CD4-positive, alpha-beta T cell treated with Interleukin-12 subunit alpha and Interleukin-12 subunit beta, for 1 hour (primary cell): Measurements from ENCODE around the gene MXRA8.

Experiments
- DNase-seq: peaks from one replicate; pipeline ENCODE4 v3.0.0-alpha.2; 2020

Gene MXRA8

DNA sequence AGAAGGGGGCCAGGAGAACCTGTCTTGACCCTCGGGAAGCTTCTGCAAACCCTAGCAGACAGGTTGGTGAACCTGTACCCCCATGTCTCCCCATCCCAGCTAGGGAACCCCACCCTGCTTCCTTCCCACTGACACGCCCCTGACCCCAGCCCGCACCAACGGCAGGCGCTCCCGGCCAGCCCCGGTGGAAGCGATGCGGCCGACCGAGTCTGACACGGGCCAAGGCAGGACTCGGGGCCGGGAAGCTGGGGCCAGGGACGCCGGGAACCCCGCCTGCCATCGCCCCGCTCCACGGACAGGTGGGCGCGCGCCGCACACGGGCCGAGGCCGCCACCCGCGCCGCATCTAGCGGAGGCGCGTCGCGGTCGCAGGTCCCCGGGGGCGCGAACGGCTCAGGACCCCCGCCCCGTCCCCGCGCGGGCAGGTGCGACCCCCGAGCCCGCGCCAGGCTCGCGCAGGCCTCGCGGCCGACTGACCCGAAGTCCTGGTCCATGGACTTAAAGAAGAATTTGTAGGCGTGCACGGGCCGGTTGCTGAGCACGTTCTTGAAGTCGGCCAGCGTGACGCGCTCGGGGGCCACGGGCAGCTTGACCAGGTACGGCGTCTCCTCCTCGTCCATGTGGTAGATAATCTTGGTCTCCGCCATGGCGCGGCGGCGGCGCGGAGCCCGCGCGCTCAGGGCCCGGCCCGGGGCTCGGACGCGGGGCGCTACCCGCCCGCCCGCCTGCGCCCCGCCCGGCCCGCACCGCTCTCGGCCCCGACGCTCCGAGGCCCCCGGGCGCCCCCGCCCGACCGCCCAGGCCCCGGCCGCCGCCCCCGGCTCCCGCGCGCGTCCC is 9.7 kb downstream of the MXRA8 start:
- DNase-seq = no peak

- no peak for DNase-seq
Observed at GRCh38 chr1:1347663-1348419, 10.5 kb downstream of the MXRA8 start.

- DNase-seq = no peak
Observed at GRCh38 chr1:1347026-1347595, 11.2 kb downstream of the MXRA8 start.

DNA sequence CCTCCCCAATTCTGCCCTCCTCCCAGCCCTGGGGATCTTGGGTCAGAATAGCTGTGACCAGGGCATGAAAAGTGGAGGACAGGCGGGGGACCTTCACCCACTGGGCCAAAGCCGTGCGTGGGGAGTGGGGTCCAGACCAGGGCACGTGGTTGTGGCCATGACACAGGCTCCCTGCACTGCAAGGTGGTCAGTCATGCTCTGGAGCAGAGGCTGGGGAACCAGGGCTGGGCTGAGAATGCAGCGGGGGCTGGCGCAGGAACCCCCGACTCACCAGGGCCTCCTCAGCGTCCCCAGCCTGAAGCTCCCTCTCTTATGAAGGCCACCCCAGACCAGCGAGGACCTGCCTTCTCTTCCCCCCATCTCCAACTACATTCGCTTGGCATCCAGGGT is 11.9 kb downstream of the MXRA8 start:
- DNase-seq = no peak

DNA sequence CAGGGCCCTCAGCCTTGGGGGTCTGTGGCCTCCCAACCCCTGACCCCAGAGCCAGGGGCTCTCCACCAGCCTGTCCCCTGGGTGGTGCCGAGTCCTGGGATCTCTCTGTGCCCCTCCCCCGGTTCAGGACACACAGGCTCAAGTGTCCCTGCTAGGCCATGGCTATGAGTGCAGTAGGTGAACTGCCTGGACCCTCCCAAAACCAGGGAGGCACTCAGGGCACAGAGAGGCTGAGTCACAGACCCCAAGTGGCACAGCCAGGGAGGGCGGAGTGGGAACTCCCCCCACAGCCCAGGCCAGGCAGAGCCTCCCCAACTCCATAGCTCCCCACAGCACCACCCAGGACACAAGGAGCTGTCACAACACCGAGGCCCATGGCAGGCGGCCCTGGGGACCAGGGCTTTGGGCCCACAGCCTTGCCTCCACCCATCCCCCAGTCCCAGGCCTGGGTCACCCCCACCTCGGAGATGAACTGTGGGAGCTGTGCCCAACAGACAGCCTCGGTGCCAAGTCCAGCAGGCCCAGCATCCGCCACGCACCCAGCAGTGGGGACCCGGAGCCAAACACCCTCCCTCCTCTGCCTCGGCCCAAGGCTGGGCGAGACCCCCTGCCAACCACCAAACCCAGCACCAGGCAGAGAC is 12.4 kb downstream of the MXRA8 start:
- no peak for DNase-seq

DNA sequence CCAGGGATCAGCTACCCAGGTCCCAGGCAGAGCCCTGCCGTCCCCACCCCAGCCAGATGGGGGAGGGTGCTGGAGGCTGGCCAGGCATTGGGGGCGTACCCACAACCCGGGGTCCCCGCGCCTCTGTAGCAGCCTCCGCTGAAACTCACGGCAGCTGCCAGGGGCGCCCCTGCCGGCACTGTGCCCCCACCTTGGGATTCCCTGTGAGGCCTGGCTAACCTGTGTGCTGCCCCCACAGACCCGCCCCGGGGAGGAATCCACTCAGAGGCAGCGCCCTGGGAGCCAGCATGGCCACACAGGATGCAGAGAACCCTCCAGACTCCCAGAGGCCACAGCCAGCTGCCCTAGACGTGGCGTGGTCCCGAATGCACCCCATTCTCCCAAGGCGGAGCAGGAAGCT is 13.0 kb downstream of the MXRA8 start:
- DNase-seq = no peak

- no peak for DNase-seq
Observed at GRCh38 chr1:1344655-1345361, 13.5 kb downstream of the MXRA8 start.

GRCh38 chr1:1343811-1344421 is 14.4 kb downstream of the MXRA8 start:
- DNase-seq = no peak

- no peak for DNase-seq
Observed at GRCh38 chr1:1342584-1343115, 15.7 kb downstream of the MXRA8 start.

DNA sequence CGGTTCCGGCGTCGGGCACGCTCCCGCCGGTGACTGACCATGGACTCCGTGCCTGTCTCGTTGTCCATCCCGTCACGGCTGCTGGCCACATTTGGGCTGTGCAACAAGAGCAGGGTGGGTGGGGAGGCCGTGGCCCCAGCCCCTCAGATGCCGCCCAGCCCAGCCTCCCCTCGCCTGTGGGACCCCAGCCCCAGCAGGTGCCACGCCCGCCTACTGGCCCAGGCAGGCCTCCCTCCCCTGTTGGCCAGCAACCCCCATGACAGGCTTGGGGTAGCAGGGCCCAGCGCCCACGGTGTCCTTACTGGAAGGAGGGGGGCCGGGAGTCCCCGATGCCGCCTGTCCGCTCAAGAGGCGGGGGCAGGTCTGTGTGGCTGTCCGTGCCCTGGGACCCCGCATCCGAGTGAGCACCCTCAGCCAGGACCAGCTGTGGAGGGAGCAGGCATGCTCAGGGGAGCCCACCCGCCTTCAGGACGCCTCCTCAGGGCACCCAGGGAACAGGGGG is 16.2 kb downstream of the MXRA8 start:
- no peak for DNase-seq

DNA sequence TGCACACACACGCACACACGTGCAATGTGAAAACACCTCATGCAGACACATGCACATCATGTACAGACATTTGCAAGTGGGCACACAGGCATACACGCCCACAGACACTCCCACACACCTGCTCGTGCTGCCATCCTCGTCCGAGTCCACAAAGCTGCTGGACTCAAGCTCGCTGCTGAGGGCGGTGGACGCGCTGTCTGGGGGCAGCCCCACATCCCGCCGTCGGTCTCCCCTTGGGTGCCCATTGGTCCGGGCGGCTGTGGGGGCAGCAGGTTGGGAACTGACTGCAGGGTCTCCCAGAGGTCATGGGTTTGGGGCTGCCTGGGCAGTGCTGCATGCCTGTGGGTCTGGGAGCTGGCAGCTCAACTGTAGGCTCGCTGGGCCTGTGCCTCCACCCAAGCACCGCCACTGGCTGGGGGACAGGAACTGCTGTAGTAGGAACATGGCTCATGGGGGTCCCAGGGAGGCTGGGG is 16.8 kb downstream of the MXRA8 start:
- DNase-seq = no peak

DNA sequence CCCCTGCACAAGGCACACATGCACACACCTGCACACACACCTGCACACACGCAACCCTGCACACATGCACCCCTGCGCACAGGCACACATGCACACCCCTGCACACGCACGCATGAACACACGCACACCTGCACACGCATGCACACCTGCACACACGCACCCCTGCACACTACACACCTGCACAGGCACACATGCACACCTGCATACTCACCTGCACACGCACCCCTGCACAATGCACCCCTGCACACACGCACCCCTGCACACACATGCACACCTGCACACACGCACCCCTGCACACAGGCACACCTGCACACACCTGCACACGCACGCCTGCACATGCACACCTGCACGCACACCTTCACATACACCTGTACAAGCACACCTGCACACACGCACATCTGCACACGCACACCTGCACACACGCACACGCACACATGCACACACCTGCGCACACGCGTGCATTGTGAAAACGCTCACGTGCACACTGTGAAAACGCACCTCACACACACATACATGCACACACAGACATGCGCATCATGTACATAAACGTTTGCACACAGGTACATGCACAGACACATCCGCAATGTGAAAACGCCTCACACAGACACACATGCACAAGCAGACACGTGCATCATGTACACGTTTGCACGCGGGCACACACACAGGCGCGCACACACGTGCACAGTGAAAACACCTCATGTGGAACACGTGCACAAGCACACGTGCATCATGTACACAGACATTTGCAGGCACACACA is 17.4 kb downstream of the MXRA8 start:
- no peak for DNase-seq

DNA sequence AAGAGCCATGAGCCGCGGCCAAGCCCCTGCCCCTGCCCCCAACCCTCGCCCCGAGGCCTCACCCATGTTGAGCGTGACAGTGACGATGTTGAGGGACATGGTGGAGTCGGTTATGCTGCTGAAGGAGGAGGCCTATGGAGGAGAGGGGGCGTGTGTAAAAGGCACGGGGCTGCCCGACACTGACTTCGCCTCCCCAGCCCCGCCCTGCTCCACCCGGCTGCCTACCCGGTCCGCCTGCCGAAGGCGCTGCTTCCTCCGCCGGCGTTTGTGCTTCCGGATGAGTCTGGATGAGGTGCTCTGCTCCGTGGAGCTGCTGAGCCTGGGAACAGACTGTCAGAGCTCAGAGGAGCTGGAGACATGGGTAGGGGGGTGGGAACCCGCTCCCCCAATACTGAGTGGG is 18.2 kb downstream of the MXRA8 start:
- DNase-seq = no peak

DNA sequence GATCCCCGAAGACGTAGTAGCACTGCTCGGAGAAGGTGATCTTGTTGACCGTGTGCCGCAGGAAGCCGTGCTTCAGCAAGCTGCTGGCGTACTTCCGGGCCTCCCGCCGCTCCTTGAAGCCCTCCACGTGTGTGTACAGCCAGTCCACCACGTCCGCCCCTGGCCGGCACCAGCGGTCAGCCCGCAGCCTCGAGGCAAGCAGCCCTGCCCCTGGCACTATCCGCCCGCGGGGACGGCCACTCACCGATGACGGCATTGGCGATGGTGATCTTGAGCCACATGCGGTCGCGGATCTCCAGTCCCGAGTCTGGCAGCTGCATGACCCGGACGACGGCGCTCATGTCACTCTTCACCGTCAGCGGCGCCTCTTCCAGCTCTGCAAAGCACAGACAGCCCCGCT is 20.1 kb downstream of the MXRA8 start:
- DNase-seq = no peak

- DNase-seq = peak; percentile 39
Observed at GRCh38 chr1:1337793-1338147, 20.6 kb downstream of the MXRA8 start.

GRCh38 chr1:1336931-1337792 is 21.2 kb downstream of the MXRA8 start:
- no peak for DNase-seq

- no peak for DNase-seq
Observed at GRCh38 chr1:1336446-1336845, 21.9 kb downstream of the MXRA8 start.

- no peak for DNase-seq
Observed at GRCh38 chr1:1335792-1336248, 22.5 kb downstream of the MXRA8 start.

DNA sequence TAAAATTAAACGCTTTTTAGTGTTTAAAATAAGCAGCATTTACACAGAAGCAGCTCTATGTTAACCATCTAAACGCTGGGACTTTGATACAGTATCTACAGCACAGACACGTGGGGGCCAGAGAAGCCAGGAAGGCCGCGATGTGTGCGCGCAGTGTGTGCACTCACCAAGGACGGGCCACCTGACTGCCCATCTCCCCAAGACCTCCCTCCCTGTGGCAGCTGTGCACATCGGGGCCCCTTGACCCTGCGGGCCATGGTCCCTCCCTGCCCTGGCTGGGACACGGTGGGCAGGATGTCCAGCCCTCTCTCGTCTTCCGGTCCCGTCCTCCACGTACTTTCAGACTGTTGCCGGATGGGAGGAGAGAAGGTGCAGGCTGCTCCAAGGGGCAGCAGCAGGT is 23.1 kb downstream of the MXRA8 start:
- DNase-seq = no peak

- DNase-seq = no peak
Observed at GRCh38 chr1:1334835-1335234, 23.5 kb downstream of the MXRA8 start.
